HG03108 (cell line): Measurements from ENCODE around the gene HCLS1.
"Not testable (repeated sequence)": the region's sequence is repeated elsewhere in the genome, so short reads cannot be mapped to it uniquely, and the experiment has no call there.

Experiments
- ATAC-seq: cut with Tn5 transposase; IDR thresholded peaks from one replicate; pipeline ENCODE4 v1.9.1; 2021; ENCODE audit warnings: moderate library complexity; ENCODE audit not compliant: unreplicated experiment

Gene HCLS1

DNA sequence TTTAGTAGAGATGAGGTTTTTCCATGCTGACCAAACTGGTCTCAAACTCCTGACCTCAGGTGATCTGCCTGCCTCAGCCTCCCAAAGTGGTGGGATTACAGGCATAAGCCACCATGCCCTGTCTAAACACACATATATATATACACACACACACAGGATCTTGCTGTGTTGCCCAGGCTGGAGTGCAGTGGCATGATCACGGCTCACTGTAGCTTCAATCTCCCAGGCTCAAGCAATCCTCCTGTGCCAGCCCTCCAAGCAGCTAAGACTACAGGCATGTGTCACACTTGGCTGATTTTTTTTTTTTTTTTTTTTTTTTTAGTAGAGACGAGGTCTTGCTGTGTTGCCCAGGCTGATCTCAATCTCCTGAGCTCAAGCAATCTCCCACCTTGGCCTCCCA is 60.8 kb downstream of the HCLS1 start:
- not testable (repeated sequence) for ATAC-seq

DNA sequence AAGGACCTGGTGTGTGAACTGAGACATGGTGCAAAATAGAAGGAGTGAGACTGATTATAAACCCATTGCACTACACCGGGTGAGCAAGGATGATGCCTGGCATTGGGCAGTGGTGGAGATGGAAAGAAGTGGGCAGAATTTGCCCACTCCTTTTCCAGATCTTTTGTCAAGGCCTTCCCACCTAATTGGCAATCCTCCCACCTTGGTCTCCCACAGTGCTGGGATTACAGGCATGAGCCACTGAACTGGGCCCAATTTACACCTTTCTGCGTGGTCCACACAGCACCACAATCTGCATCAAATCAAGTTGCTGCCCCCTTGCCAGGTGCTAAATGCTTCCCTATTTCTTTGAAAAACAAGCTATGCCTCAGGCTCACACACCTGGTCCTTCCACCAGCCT is 62.1 kb downstream of the HCLS1 start:
- no peak for ATAC-seq

DNA sequence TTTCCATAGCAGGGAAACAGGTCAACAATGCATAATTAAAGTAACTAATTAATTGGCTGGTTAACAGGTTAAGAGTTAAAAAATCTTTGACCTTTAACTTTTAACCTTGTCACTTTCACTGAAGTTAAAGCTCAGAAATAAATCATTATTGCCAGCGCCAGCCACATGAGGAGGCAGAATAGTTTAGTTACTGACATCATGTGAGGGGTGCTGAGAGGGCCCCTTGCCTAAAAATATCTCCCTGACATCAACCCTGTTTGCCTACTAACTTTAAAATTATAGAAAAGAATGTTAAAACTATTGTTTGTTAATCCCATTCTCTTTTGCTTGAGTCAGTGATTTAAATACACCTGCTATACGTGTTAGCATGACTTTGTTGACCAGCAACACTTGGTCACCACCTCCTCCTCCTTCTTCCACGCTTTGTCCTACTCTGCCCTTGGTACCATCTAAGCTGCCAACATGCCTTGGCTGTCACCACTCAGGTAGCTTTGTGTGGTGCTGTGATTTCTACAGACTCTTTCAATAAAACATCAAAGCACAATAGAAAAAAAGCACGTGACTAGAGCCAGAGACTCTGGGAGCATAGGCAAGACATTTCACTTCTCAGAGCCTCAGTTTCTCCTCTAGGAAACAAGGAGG is 64.8 kb downstream of the HCLS1 start:
- ATAC-seq: no peak

DNA sequence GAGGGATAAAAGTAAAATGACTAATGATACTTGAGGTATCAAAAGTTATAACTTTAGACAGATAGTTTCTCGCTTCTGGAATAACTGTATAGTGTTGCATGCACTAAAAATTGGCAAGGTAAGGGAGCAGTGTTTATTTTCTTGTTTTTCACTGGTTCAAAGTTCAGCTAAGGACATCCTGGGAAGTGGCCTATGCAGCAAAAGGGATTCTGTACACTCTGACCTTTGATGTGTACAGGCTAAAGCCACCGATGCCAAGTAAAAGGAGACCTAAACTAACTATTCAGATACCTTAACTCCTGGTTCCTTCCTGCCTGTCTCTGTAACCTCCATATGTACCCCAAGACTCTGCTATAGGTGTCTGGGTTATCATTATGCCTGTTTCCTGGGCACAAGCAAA is 65.9 kb downstream of the HCLS1 start:
- no peak for ATAC-seq

DNA sequence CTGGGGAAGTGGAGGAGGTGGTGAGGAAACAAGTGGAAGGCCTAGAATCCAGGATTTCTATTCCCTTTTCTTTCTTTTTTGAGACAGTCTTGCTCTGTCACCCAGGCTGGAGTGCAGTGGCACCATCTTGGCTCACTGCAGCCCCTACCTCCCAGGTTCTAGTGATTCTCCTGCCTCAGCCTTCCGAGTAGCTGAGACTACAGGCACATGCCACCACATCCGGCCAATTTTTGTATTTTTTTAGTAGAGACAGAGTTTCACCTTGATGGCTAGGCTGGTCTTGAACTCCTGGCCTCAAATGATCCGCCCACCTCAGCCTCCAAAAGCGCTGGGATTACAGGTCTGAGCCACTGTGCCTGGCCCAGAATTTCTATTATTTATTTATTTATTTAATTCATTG is 66.9 kb downstream of the HCLS1 start:
- not testable (repeated sequence) for ATAC-seq

DNA sequence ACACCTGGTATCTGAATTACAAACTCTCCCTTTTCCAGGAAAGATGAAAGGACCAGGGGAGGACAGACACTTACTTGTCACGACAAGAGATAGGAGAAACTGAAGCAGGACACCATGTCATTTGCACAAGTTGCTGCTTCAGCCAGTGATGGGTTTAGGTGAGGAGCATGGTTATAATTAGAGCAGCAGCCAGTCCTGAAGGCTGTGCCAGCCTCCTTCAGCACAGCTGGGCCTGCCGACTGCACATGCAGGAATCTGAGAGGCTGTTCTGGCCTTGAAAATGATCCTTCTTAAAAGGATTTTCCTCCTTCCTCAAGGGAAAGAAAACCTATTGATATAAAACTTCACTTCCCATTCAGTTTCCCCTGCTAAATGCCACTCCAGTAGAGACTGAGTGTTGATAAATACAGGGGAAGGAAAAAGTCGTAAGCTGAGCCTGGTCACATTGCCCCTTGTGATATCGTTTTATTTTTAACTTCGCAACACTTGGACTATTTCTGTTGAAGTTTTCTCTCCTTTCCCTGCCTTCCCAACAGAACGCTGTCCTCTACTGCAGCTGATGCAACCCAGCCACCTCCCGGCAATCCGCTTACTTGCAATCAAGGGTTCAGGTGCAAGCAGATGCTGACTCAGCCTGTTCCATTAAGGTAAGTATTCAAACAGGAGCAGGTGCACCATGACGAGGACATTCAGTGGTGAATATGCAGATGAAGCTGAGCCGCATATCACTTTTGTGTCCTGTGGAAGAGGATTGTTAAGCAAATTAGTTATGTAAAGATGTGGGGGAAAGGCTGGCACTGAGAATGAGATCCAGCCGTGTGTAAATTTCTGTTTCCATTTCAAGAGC is 67.6 kb downstream of the HCLS1 start, which contains the start of gene FBXO40:
TSS of gene FBXO40 (plus strand) at position 524 of the 847 bp plus-strand sequence. CDS start 27,197 bp downstream, outside the sequence.
- no peak for ATAC-seq

DNA sequence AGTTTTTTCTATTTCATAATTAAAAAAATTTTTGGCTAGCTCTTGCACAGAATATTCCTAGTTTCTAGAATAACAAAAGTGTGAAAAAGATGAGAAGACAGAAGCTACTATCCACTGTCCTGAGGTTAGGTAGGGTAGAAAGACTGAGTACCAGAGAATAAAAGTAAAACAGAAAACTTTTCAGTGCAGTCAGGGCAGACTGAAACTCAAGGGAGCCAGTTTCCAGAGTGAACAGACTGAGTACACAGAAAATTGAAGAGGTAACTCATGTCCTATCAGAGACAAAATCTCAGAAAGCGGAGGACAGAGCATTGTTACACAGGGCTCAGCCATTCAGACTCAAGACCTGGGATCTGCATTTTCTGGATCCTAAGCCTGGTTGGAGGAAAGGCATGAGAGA is 76.3 kb downstream of the HCLS1 start:
- ATAC-seq: no peak

DNA sequence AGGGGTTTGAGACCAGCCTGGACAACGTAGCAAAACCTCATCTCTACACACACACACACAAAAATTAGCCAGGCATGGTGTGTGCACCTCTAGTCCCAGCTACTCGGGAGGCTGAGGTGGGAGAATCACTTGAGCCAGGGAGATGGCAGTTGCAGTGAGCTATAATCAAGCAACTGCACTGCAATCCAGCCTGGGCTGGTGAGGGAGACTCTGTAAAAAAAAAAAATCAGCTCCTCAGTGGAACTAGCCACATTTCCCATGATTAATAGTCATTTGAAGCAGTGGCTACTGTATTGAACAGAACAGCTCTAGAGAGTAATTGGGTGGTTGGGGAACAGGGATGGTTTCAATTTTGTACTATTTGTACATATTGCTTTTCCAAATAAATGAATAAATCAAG is 79.0 kb downstream of the HCLS1 start:
- no peak for ATAC-seq
